GM21423 (cell line): Measurements from ENCODE around the gene TMEM273.
"Not testable (repeated sequence)": the region's sequence is repeated elsewhere in the genome, so short reads cannot be mapped to it uniquely, and the experiment has no call there.

Experiments used
- ATAC-seq: cut with Tn5 transposase; IDR thresholded peaks from one replicate; pipeline ENCODE4 v1.9.1; 2021; ENCODE audit warnings: mild to moderate bottlenecking, moderate library complexity; ENCODE audit not compliant: unreplicated experiment

Gene TMEM273

GRCh38 chr10:49207113-49207512 is 18.9 kb upstream of the TMEM273 start:
- no peak for ATAC-seq

GRCh38 chr10:49205206-49205605 is 17.0 kb upstream of the TMEM273 start:
- no peak for ATAC-seq

GRCh38 chr10:49204119-49204518 is 15.9 kb upstream of the TMEM273 start:
- ATAC-seq, result no peak

- no peak for ATAC-seq
These were observed 14.1 kb upstream of the TMEM273 start for GRCh38 chr10:49202266-49202665.

- ATAC-seq, result no peak
These were observed 12.7 kb upstream of the TMEM273 start for GRCh38 chr10:49200854-49201253.

- ATAC-seq, result no peak
These were observed 9.0 kb upstream of the TMEM273 start for GRCh38 chr10:49197171-49197570.

- not testable (repeated sequence) for ATAC-seq
These were observed 7.7 kb upstream of the TMEM273 start for GRCh38 chr10:49195864-49196263.

GRCh38 chr10:49194212-49194920 is 6.2 kb upstream of the TMEM273 start:
- no peak for ATAC-seq

GRCh38 chr10:49191349-49191748 is 3.2 kb upstream of the TMEM273 start:
- no peak for ATAC-seq

- no peak for ATAC-seq
These were observed 1.2 kb upstream of the TMEM273 start for GRCh38 chr10:49189422-49189821.

- ATAC-seq, result no peak
These were observed 1.1 kb downstream of the TMEM273 start for GRCh38 chr10:49187044-49187484.

GRCh38 chr10:49186613-49187012 is 1.6 kb downstream of the TMEM273 start:
- ATAC-seq, result no peak

- no peak for ATAC-seq
These were observed 3.0 kb downstream of the TMEM273 start for GRCh38 chr10:49185213-49185612.

GRCh38 chr10:49184642-49185111 is 3.5 kb downstream of the TMEM273 start:
- ATAC-seq, result no peak

GRCh38 chr10:49183596-49184542 is 4.3 kb downstream of the TMEM273 start:
- ATAC-seq, result no peak

GRCh38 chr10:49182776-49183175 is 5.4 kb downstream of the TMEM273 start:
- ATAC-seq, result no peak

- ATAC-seq, result no peak
These were observed 7.7 kb downstream of the TMEM273 start for GRCh38 chr10:49180444-49180860.

- ATAC-seq, result peak; percentile 22
These were observed 8.3 kb downstream of the TMEM273 start for GRCh38 chr10:49179699-49180443.

GRCh38 chr10:49178489-49179471 is 9.4 kb downstream of the TMEM273 start:
- no peak for ATAC-seq
